WTC11 (cell line): ENCODE results near the gene TMEM178B.

Source experiments
- CREB1 ChIP-seq: sonication (generic); formaldehyde crosslinking; IDR thresholded peaks from 2 replicates; pipeline ENCODE4 v1.8.0; 2023; ENCODE audit warnings: mild to moderate bottlenecking, missing genetic modification reagents
- FOXJ3 ChIP-seq: sonication (generic); formaldehyde crosslinking; IDR thresholded peaks from 2 replicates; pipeline ENCODE4 v1.9.0; 2021; ENCODE audit warnings: missing genetic modification reagents, mild to moderate bottlenecking, borderline replicate concordance
- TF ChIP-seq, protein P1 (sequence below): sonication (generic); formaldehyde crosslinking; IDR thresholded peaks from 2 replicates; pipeline ENCODE4 v1.8.1; 2022; ENCODE audit warnings: missing genetic modification reagents, borderline replicate concordance
- TF ChIP-seq, protein P2 (sequence below): sonication (generic); formaldehyde crosslinking; IDR thresholded peaks from 2 replicates; pipeline ENCODE4 v1.8.0; 2022; ENCODE audit warnings: mild to moderate bottlenecking, missing genetic modification reagents

DNA sequence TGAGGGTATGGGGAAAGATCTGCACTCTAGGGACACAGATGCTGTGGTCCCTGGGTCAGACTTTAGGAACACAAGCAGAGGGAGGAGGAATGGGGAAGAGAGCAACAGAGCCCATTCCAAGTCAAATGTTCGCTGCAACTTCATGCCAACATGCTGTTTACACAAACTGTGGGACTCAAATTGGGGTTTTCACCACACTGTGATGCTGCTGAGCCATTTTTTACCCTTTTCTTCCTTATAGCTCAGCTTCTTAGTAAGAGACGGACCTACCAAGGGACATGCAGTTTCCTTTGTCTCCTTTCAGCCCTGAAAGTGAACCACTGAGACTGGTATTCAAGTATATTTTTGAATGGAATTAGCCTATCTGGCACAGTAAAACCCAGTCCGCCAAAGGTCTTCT lies 413.1 kb downstream of the TMEM178B start:
- TF ChIP-seq, protein P1, sequence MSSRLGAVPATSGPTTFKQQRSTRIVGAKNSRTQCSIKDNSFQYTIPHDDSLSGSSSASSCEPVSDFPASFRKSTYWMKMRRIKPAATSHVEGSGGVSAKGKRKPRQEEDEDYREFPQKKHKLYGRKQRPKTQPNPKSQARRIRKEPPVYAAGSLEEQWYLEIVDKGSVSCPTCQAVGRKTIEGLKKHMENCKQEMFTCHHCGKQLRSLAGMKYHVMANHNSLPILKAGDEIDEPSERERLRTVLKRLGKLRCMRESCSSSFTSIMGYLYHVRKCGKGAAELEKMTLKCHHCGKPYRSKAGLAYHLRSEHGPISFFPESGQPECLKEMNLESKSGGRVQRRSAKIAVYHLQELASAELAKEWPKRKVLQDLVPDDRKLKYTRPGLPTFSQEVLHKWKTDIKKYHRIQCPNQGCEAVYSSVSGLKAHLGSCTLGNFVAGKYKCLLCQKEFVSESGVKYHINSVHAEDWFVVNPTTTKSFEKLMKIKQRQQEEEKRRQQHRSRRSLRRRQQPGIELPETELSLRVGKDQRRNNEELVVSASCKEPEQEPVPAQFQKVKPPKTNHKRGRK: no peak
- no peak for TF ChIP-seq FOXJ3 (CRISPR knock-in tag)
- TF ChIP-seq, protein P2, sequence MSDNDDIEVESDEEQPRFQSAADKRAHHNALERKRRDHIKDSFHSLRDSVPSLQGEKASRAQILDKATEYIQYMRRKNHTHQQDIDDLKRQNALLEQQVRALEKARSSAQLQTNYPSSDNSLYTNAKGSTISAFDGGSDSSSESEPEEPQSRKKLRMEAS (CRISPR knock-in tag): no peak
- no peak for TF ChIP-seq CREB1 (CRISPR knock-in tag)
